ENCODE results near the gene EDEM1.

DNA sequence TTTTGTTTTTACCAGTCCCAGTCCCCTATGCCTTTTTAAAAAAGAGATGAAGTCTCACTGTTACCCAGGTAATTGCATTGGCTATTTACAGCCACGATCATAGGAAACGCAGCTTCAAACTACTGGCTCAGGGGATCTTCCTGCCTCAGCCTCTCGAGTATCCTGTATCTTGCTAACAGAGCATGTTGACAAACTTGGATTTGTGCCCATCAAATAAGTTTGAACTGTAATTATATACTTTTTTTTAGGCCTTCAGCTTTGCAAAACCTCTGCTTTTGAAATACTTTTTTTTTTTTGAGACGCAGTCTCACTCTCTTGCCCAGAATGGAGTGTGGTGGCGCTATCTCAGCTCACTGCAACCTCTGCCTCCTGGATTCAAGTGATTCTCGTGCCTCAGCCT is 3.0 kb upstream of the EDEM1 start:
- TF ChIP-seq, protein P1, sequence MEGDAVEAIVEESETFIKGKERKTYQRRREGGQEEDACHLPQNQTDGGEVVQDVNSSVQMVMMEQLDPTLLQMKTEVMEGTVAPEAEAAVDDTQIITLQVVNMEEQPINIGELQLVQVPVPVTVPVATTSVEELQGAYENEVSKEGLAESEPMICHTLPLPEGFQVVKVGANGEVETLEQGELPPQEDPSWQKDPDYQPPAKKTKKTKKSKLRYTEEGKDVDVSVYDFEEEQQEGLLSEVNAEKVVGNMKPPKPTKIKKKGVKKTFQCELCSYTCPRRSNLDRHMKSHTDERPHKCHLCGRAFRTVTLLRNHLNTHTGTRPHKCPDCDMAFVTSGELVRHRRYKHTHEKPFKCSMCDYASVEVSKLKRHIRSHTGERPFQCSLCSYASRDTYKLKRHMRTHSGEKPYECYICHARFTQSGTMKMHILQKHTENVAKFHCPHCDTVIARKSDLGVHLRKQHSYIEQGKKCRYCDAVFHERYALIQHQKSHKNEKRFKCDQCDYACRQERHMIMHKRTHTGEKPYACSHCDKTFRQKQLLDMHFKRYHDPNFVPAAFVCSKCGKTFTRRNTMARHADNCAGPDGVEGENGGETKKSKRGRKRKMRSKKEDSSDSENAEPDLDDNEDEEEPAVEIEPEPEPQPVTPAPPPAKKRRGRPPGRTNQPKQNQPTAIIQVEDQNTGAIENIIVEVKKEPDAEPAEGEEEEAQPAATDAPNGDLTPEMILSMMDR (IDR thresholded peaks at IDR 0.05): no peak
- TF ChIP-seq POLR2A (IDR thresholded peaks at IDR 0.05): no peak

Data from uterus (tissue), 2 donors.